ENCODE data around the gene FAM193B.

FAM193B gene

DNA sequence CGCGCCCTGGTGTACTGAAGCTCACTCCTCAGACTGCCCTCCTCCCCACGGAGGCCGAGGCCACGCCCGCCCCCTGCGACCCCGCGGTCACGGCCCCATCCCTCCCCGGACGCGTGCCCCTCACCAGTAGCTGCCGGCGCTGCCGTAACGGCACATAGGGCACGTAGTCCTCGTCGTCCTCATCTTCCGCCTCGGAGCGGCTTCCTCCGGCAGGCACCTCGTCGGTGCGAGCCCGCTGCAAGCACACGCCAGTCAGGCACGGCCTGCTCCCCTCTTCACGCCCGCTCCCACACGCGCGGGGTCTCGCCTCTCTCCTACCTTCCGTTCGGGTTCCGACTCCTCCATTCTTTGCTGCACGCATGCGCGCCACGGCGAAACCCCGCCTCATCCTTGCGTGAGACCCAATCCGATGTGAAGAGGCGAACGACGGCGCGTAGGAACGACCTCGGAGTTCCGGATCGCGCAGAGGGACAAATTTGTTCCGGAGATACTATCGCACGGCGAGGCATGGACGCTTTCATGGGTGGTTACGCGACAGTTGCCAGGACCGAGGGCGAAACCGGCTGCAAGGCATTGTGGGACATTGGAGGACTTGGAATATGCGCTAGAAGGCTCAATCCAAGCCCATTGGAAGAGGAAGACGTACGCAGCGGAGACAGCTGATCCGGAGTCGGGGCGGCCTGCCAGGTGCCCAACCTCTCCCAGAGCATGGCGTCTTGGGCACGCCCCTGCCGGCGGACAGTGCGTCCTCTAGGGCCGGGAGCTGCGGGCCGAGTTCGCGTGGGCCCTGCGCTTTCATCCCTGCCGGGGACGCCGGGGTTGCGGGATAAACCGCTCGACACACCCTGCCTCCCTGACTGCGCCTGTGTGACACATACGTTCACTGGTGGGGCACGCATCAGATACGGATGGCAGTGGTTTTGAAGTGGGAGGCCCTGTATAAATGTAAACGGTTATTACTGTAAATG lies 37.5 kb downstream of the FAM193B start, which contains the start of gene DDX41:
DDX41 (minus strand) TSS at position 361 of the 968 bp plus-strand sequence; CDS start at position 345, 16 bp downstream.
- H3K36me3 ChIP-seq (ENCODE audit: control insufficient read depth, insufficient read depth, low read length), result peaks cover 52% of the 10 kb centered on the region
- peak within 1 kb of the TSS; percentile 87 for H3K4me3 ChIP-seq (ENCODE audit: low read length)
- no peak within 1 kb of the TSS for H3K27ac ChIP-seq (ENCODE audit: low read length)
- WGBS (ENCODE audit: insufficient coverage, insufficient read length), result no CpG with 5 or more reads among the region's 96 CpGs
- peak; percentile 94 for DNase-seq (ENCODE audit: low read depth, low spot score)
- H3K9me3 ChIP-seq (ENCODE audit: control insufficient read depth, insufficient read depth, low read length), result no peaks in the 10 kb centered on the region
- H3K27me3 ChIP-seq (ENCODE audit: control insufficient read depth, insufficient read depth, low read length), result no peaks in the 10 kb centered on the region
- no peaks in the 10 kb centered on the region for H3K4me1 ChIP-seq (ENCODE audit: control insufficient read depth, insufficient read depth, low read length)

DNA sequence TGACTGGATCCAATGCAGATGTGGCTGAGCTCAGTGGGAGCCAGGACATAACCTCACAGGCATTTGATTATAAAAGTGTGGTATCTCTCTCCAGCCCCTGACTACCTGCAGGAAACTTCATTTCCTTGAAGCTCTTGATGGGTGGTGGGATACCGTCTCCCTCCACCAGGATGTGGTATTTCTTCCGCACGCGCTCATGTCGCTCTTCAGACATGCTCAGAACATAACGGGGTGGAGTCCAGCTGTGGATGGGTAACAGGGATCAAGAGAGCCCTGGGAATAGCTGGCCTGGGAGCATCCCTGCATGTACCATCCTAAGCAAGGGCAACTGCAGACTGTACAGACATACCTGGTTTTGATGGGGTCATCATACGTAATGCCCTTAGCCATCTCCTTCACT lies 38.8 kb downstream of the FAM193B start:
- DNase-seq (ENCODE audit: low read depth, low spot score), result no peak
- Histone ChIP-seq H3K9me3 (ENCODE audit: control insufficient read depth, insufficient read depth, low read length) (no peaks in the 10 kb centered on the region), H3K4me3 (ENCODE audit: low read length) (no peak overlapping the region), H3K27me3 (ENCODE audit: control insufficient read depth, insufficient read depth, low read length) (no peaks in the 10 kb centered on the region), H3K36me3 (ENCODE audit: control insufficient read depth, insufficient read depth, low read length) (peaks cover 58% of the 10 kb centered on the region), H3K4me1 (ENCODE audit: control insufficient read depth, insufficient read depth, low read length) (no peaks in the 10 kb centered on the region), H3K27ac (ENCODE audit: low read length) (no peak overlapping the region)
- WGBS (ENCODE audit: insufficient coverage, insufficient read length), result no CpG with 5 or more reads among the region's 7 CpGs

DNA sequence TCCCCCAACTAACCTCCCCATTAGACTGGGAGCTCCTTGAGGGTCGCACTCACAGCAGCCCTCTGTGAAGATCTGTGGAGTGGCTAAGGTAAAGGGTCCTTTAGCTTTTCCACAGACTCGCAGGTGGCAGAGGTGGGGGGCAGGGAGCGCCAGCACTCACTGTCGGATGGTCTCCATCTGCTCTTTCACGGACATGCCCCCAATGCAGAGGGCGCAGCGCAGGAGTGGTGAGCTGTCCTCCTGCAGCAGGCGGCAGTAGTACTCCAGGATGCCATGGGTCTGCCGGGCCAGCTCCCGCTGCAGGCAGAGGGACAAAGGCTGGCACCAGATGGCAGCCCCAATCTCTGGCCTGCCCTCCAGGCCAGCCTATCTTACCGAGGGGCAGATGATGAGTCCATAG lies 39.8 kb downstream of the FAM193B start:
- no peak overlapping the region for H3K4me3 ChIP-seq (ENCODE audit: low read length)

DNA sequence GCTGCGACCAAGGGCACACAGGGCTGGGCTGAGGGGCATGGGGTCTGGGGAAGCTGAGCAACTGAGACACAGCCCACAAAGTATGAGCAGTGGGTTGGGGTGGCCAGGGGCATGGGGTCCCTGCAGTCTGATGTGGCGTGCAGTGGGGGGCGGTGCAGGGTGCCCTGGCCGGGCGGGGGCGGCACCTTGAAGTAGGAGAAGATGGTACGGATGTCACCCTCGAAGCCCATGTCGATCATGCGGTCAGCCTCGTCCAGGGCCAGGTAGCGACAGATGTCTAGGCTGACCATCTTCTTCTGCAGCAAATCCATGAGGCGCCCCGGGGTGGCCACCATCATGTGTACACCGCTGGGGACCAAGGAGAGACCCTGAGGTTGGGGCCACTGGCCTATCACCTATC lies 40.9 kb downstream of the FAM193B start:
- WGBS (ENCODE audit: insufficient coverage, insufficient read length), result no CpG with 5 or more reads among the region's 15 CpGs
- H3K27me3 ChIP-seq (ENCODE audit: control insufficient read depth, insufficient read depth, low read length), result no peaks in the 10 kb centered on the region
- H3K36me3 ChIP-seq (ENCODE audit: control insufficient read depth, insufficient read depth, low read length), result peaks cover 53% of the 10 kb centered on the region
- H3K4me3 ChIP-seq (ENCODE audit: low read length), result no peak overlapping the region
- no peaks in the 10 kb centered on the region for H3K9me3 ChIP-seq (ENCODE audit: control insufficient read depth, insufficient read depth, low read length)
- H3K27ac ChIP-seq (ENCODE audit: low read length), result no peak overlapping the region
- no peak for DNase-seq (ENCODE audit: low read depth, low spot score)
- H3K4me1 ChIP-seq (ENCODE audit: control insufficient read depth, insufficient read depth, low read length), result peaks cover 12% of the 10 kb centered on the region

More for the DNA sequence above, 39.8 kb downstream of the FAM193B start:
- no CpG with 5 or more reads among the region's 11 CpGs for WGBS (ENCODE audit: insufficient coverage, insufficient read length)
- Histone ChIP-seq H3K27me3 (ENCODE audit: control insufficient read depth, insufficient read depth, low read length) (no peaks in the 10 kb centered on the region), H3K9me3 (ENCODE audit: control insufficient read depth, insufficient read depth, low read length) (no peaks in the 10 kb centered on the region), H3K27ac (ENCODE audit: low read length) (no peak overlapping the region), H3K36me3 (ENCODE audit: control insufficient read depth, insufficient read depth, low read length) (peaks cover 53% of the 10 kb centered on the region), H3K4me1 (ENCODE audit: control insufficient read depth, insufficient read depth, low read length) (peaks cover 8% of the 10 kb centered on the region)
- DNase-seq (ENCODE audit: low read depth, low spot score), result no peak

DNA sequence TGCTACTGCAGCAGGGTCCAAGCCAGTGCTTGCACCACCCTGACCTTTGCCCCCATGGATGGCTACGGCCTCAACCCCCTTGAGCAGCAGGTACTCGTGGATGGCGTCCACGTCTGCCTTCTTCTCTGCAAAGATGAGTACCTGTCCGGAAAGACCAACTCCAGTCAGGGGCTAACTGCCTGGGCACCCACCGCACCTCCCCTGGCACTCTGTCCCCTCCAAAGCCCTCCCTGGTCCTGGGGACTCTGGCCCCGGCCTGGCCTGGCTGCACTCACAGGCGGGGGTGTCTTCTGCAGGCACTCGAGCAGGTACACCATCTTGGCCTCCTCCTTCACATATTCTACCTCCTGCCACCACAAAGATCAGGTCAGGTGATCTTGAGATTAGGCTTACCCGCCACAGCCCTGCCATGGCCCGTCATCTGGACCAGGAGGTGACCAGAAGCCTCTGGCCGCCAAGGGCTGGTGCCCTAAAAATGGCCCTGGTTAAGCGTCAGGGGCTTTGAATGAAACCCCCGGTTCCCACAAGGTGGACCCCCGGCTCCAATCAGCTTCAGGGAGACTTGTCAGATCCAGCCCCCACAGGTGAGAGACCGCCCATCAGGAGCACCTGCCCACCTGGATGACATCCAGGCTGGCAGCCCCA lies 41.5 kb downstream of the FAM193B start:
- Histone ChIP-seq H3K27ac (ENCODE audit: low read length) (no peak overlapping the region), H3K4me3 (ENCODE audit: low read length) (no peak overlapping the region), H3K36me3 (ENCODE audit: control insufficient read depth, insufficient read depth, low read length) (peaks cover 56% of the 10 kb centered on the region), H3K4me1 (ENCODE audit: control insufficient read depth, insufficient read depth, low read length) (peaks cover 12% of the 10 kb centered on the region), H3K9me3 (ENCODE audit: control insufficient read depth, insufficient read depth, low read length) (no peaks in the 10 kb centered on the region), H3K27me3 (ENCODE audit: control insufficient read depth, insufficient read depth, low read length) (no peaks in the 10 kb centered on the region)
- WGBS (ENCODE audit: insufficient coverage, insufficient read length), result no CpG with 5 or more reads among the region's 16 CpGs
- no peak for DNase-seq (ENCODE audit: low read depth, low spot score)

DNA sequence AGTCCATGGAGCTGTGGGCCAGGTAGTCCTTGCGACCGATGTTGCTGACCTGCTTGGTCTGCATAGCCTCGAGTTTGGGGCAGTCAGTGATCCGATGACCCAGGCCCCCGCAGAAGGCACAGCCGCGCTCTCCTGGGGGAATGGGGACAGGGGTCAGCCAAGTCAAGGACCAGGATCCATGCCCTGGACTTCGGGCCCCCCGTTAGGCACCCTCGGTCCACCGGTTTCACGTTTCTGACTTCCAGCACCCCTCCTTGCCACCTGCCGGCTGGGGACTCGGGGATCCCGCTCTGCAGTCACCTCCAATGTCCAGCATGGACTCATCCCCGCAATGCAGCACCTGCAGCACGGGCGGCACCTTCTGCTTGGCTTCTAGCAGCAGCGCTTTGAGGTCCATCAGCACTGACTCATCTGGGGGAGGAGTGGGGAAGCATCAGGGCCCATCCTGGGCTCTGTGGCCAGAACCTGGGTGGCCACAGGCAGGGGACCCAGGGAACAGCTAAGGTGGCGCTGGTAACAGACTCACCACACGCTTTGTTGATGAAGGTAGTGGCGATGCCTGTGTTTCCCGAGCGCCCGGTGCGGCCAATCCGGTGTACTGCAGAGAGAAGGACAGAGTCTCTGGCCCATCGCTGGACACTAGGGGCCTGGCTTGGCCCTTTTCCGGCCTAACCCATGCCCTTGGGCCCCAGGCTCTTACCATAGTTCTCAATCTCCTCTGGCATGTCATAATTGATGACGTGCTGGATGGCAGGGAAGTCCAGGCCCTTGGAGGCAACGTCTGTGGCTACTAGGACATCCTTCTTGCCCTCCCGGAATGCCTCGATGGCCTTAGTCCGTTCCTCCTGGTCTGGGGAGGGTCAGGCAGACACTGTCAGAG lies 42.3 kb downstream of the FAM193B start:
- Histone ChIP-seq H3K27me3 (ENCODE audit: control insufficient read depth, insufficient read depth, low read length) (no peaks in the 10 kb centered on the region), H3K36me3 (ENCODE audit: control insufficient read depth, insufficient read depth, low read length) (peaks cover 56% of the 10 kb centered on the region), H3K9me3 (ENCODE audit: control insufficient read depth, insufficient read depth, low read length) (no peaks in the 10 kb centered on the region), H3K4me1 (ENCODE audit: control insufficient read depth, insufficient read depth, low read length) (peaks cover 12% of the 10 kb centered on the region), H3K27ac (ENCODE audit: low read length) (no peak overlapping the region), H3K4me3 (ENCODE audit: low read length) (no peak overlapping the region)
- no peak for DNase-seq (ENCODE audit: low read depth, low spot score)
- no CpG with 5 or more reads among the region's 34 CpGs for WGBS (ENCODE audit: insufficient coverage, insufficient read length)

DNA sequence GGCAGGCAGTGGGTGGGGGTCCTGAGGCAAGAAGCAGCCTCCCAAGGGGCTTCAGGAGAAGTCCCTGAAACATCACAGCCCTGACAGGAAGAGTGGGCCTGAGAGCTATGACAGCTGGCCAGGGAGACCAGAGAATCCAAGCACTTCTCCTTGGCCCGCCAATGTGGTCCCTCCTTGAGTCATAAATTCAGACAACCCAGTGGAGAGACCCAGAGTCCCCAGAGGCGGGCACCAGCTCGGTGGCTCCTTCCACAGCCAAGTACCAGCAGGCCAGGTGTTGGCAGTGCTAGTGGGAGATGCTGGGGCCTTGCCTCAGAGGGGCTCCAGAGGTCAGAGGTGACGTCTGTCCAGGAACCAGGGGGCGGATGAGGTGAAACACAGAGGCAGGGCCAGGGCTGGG lies 43.2 kb downstream of the FAM193B start:
- Histone ChIP-seq H3K27ac (ENCODE audit: low read length) (no peak overlapping the region), H3K36me3 (ENCODE audit: control insufficient read depth, insufficient read depth, low read length) (peaks cover 56% of the 10 kb centered on the region), H3K27me3 (ENCODE audit: control insufficient read depth, insufficient read depth, low read length) (no peaks in the 10 kb centered on the region), H3K4me1 (ENCODE audit: control insufficient read depth, insufficient read depth, low read length) (peaks cover 12% of the 10 kb centered on the region), H3K4me3 (ENCODE audit: low read length) (no peak overlapping the region), H3K9me3 (ENCODE audit: control insufficient read depth, insufficient read depth, low read length) (no peaks in the 10 kb centered on the region)
- DNase-seq (ENCODE audit: low read depth, low spot score), result no peak
- no CpG with 5 or more reads among the region's 5 CpGs for WGBS (ENCODE audit: insufficient coverage, insufficient read length)

DNA sequence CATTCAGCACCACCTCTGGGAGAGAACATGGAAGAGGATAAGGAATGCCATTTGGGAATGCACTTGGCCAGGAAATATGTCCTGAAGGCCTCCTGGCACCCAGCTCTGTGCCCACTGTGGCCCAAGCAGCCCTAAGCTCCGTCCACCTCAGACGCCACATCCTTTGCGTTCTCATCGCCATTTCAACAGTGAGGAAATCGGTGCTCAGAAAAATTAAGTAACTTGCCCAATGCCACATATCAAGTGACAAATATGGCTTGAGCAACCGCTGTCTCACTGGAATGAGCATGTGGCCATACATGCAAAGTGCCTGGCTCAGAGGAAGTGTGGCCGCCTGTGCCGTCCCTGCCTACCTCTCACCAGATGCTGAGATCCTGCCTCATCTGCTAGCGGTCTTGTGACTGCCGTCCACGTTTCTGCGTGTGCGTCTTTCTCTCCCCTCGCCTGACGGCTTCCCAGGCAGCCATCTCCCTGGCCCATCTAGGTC lies 43.8 kb downstream of the FAM193B start:
- Histone ChIP-seq H3K36me3 (ENCODE audit: control insufficient read depth, insufficient read depth, low read length) (peaks cover 53% of the 10 kb centered on the region), H3K4me3 (ENCODE audit: low read length) (no peak overlapping the region), H3K27ac (ENCODE audit: low read length) (no peak overlapping the region), H3K9me3 (ENCODE audit: control insufficient read depth, insufficient read depth, low read length) (no peaks in the 10 kb centered on the region), H3K27me3 (ENCODE audit: control insufficient read depth, insufficient read depth, low read length) (no peaks in the 10 kb centered on the region), H3K4me1 (ENCODE audit: control insufficient read depth, insufficient read depth, low read length) (peaks cover 12% of the 10 kb centered on the region)
- no peak for DNase-seq (ENCODE audit: low read depth, low spot score)
- no CpG with 5 or more reads among the region's 15 CpGs for WGBS (ENCODE audit: insufficient coverage, insufficient read length)

DNA sequence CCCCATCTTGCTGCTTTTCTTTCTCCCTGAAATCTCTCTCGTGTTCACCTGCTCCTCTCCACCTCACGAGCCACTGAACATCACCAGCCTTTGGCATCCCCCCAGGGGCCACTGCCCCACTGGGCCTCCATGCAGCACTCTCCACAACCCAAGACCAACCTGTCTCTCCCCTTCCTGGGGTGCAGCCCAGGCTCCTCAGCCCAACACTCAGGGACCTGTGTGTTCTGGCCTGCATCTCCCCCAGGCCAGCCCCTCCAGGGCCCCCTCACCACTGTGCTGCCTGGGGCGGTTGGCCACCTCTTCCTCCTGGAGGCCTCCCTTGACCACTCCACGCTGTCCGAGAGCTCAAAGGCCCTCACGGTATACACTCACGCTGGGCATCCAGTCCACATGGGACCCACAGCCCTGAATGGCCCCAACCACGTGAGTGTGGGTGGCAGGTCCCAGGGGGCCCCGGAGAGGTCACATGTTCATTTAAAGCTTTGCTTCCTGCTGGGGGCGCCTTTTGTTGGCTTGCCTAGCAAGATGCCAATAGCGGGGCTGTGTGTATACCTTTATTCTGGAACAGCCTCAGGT lies 44.3 kb downstream of the FAM193B start:
- WGBS (ENCODE audit: insufficient coverage, insufficient read length), result no CpG with 5 or more reads among the region's 11 CpGs
- no peak overlapping the region for H3K4me3 ChIP-seq (ENCODE audit: low read length)
- no peak for DNase-seq (ENCODE audit: low read depth, low spot score)
- peaks cover 12% of the 10 kb centered on the region for H3K4me1 ChIP-seq (ENCODE audit: control insufficient read depth, insufficient read depth, low read length)
- H3K9me3 ChIP-seq (ENCODE audit: control insufficient read depth, insufficient read depth, low read length), result no peaks in the 10 kb centered on the region
- no peaks in the 10 kb centered on the region for H3K27me3 ChIP-seq (ENCODE audit: control insufficient read depth, insufficient read depth, low read length)
- H3K27ac ChIP-seq (ENCODE audit: low read length), result no peak overlapping the region
- H3K36me3 ChIP-seq (ENCODE audit: control insufficient read depth, insufficient read depth, low read length), result peaks cover 47% of the 10 kb centered on the region

All from iPS DF 6.9 (cell line).